ENCODE results near the gene KRTAP1-3.
"Not testable (repeated sequence)": the region's sequence is repeated elsewhere in the genome, so short reads cannot be mapped to it uniquely, and the experiment has no call there.

KRTAP1-3 gene

GRCh38 chr17:41010441-41010840 is 24.2 kb downstream of the KRTAP1-3 start:
- DNase-seq (ENCODE audit: low read depth in 2 of 2): no peak

- no peak for DNase-seq (ENCODE audit: low read depth in 2 of 2)
These were observed 24.7 kb downstream of the KRTAP1-3 start for GRCh38 chr17:41009936-41010335.

- no peak for DNase-seq (ENCODE audit: low read depth in 2 of 2)
These were observed 25.3 kb downstream of the KRTAP1-3 start for GRCh38 chr17:41009301-41009760.

- DNase-seq (ENCODE audit: low read depth in 2 of 2): no peak
These were observed 25.9 kb downstream of the KRTAP1-3 start, which contains the start of gene KRTAP3-1 for GRCh38 chr17:41008811-41009210. KRTAP3-1 (minus strand) TSS chr17:41009128; CDS start chr17:41009074, 54 bp downstream.

- no peak for DNase-seq (ENCODE audit: low read depth in 2 of 2)
These were observed 30.3 kb downstream of the KRTAP1-3 start for GRCh38 chr17:41004397-41004796.

- DNase-seq (ENCODE audit: low read depth in 2 of 2): no peak
These were observed 30.7 kb downstream of the KRTAP1-3 start for GRCh38 chr17:41003926-41004325.

GRCh38 chr17:41002814-41003213 is 31.9 kb downstream of the KRTAP1-3 start:
- DNase-seq (ENCODE audit: low read depth in 2 of 2): no peak

- DNase-seq (ENCODE audit: low read depth in 2 of 2): no peak
These were observed 32.9 kb downstream of the KRTAP1-3 start for GRCh38 chr17:41001795-41002194.

GRCh38 chr17:40999563-40999962 is 35.1 kb downstream of the KRTAP1-3 start, which contains the start of gene KRTAP3-2:
KRTAP3-2 (minus strand) TSS chr17:40999906; CDS start chr17:40999853, 53 bp downstream.
- not testable (repeated sequence) for DNase-seq (ENCODE audit: low read depth in 2 of 2)

- DNase-seq (ENCODE audit: low read depth in 2 of 2): no peak
These were observed 37.3 kb downstream of the KRTAP1-3 start for GRCh38 chr17:40997361-40997760.

- no peak for DNase-seq (ENCODE audit: low read depth in 2 of 2)
These were observed 37.8 kb downstream of the KRTAP1-3 start for GRCh38 chr17:40996829-40997228.

GRCh38 chr17:40995116-40995515 is 39.6 kb downstream of the KRTAP1-3 start:
- DNase-seq (ENCODE audit: low read depth in 2 of 2): no peak

GRCh38 chr17:40993839-40994238 is 40.8 kb downstream of the KRTAP1-3 start, which contains the start of gene KRTAP3-3:
KRTAP3-3 (minus strand) TSS chr17:40994164; CDS start chr17:40994097, 67 bp downstream.
- no peak for DNase-seq (ENCODE audit: low read depth in 2 of 2)

GRCh38 chr17:40993084-40993483 is 41.6 kb downstream of the KRTAP1-3 start:
- DNase-seq (ENCODE audit: low read depth in 2 of 2): no peak

- no peak for DNase-seq (ENCODE audit: low read depth in 2 of 2)
These were observed 42.0 kb downstream of the KRTAP1-3 start for GRCh38 chr17:40992666-40993065.

GRCh38 chr17:40986920-40987319 is 47.8 kb downstream of the KRTAP1-3 start:
- no peak for DNase-seq (ENCODE audit: low read depth in 2 of 2)

GRCh38 chr17:40984226-40984625 is 50.4 kb downstream of the KRTAP1-3 start, which contains the start of gene KRT40:
KRT40 (minus strand) TSS chr17:40984326; CDS start chr17:40984273, 53 bp downstream.
- no peak for DNase-seq (ENCODE audit: low read depth in 2 of 2)
